ENCODE data around the gene KRABD2. TPM values are rescaled to one million over a fixed set of nuclear protein-coding genes. Genes with fewer than 3 reads are reported as not detected.

Gene KRABD2

GRCh38 chr17:8333281-8333680, 43.2 kb downstream of the KRABD2 start:
- no peak overlapping the region for H4K5ac ChIP-seq (ENCODE audit: low read length)
- H3K79me2 ChIP-seq (ENCODE audit: control insufficient read depth, insufficient read depth, low read length) = no peaks in the 10 kb centered on the region
- H2BK120ac ChIP-seq (ENCODE audit: low read depth, low read length) = no peak overlapping the region
- H3K4ac ChIP-seq (ENCODE audit: low read depth, low read length) = no peak overlapping the region
- no peak for DNase-seq
- peaks cover 6% of the 10 kb centered on the region for H3K4me1 ChIP-seq (ENCODE audit: control insufficient read depth, low read depth, low read length)
- H3K4me3 ChIP-seq (ENCODE audit: low read length) = no peak overlapping the region
- no CpG with 5 or more reads among the region's 4 CpGs for WGBS (ENCODE audit: extremely low coverage, insufficient coverage, low lambda C conversion rate)
- no peak overlapping the region for H2BK15ac ChIP-seq (replicated peaks; ENCODE audit: low read depth)
- no peaks in the 10 kb centered on the region for H3K27me3 ChIP-seq (ENCODE audit: insufficient read depth, low read length, poor library complexity)
- no peak overlapping the region for H3K9ac ChIP-seq (ENCODE audit: low read length)
- H3K18ac ChIP-seq (ENCODE audit: low read length) = no peak overlapping the region
- H3K79me1 ChIP-seq (ENCODE audit: low read length) = no peaks in the 10 kb centered on the region
- no peak overlapping the region for H4K8ac ChIP-seq (ENCODE audit: low read depth, low read length)
- H3K27ac ChIP-seq (ENCODE audit: low read depth, low read length) = no peak overlapping the region
- no peaks in the 10 kb centered on the region for H3K36me3 ChIP-seq (ENCODE audit: control insufficient read depth, insufficient read depth, low read length)
- H3K4me2 ChIP-seq (ENCODE audit: low read length) = no peak overlapping the region
- no peak overlapping the region for H3K23ac ChIP-seq (ENCODE audit: low read length)
- no peak overlapping the region for H2AK5ac ChIP-seq (ENCODE audit: low read length)
- H2BK5ac ChIP-seq (ENCODE audit: low read length) = no peak overlapping the region
- H3K56ac ChIP-seq (ENCODE audit: low read length) = no peak overlapping the region

- no peaks in the 10 kb centered on the region for H3K79me2 ChIP-seq (ENCODE audit: control insufficient read depth, insufficient read depth, low read length)
- no peaks in the 10 kb centered on the region for H3K36me3 ChIP-seq (ENCODE audit: control insufficient read depth, insufficient read depth, low read length)
- H2BK5ac ChIP-seq (ENCODE audit: low read length) = no peak overlapping the region
- H3K23ac ChIP-seq (ENCODE audit: low read length) = no peak overlapping the region
- H3K4ac ChIP-seq (ENCODE audit: low read depth, low read length) = no peak overlapping the region
- H3K4me1 ChIP-seq (ENCODE audit: control insufficient read depth, low read depth, low read length) = peaks cover under 1% of the 10 kb centered on the region
- peak; percentile 65 for DNase-seq
- no peak overlapping the region for H3K4me2 ChIP-seq (ENCODE audit: low read length)
- no CpG with 5 or more reads among the region's 5 CpGs for WGBS (ENCODE audit: extremely low coverage, insufficient coverage, low lambda C conversion rate)
- H3K27ac ChIP-seq (ENCODE audit: low read depth, low read length) = no peak overlapping the region
- no peak overlapping the region for H2AK5ac ChIP-seq (ENCODE audit: low read length)
- H2BK15ac ChIP-seq (replicated peaks; ENCODE audit: low read depth) = no peak overlapping the region
- H4K8ac ChIP-seq (ENCODE audit: low read depth, low read length) = no peak overlapping the region
- no peaks in the 10 kb centered on the region for H3K79me1 ChIP-seq (ENCODE audit: low read length)
- H3K18ac ChIP-seq (ENCODE audit: low read length) = no peak overlapping the region
- H3K4me3 ChIP-seq (ENCODE audit: low read length) = no peak overlapping the region
- peak overlapping the region; percentile 25 for H3K56ac ChIP-seq (ENCODE audit: low read length)
- H4K5ac ChIP-seq (ENCODE audit: low read length) = no peak overlapping the region
- H3K9ac ChIP-seq (ENCODE audit: low read length) = no peak overlapping the region
- no peak overlapping the region for H2BK120ac ChIP-seq (ENCODE audit: low read depth, low read length)
- no peaks in the 10 kb centered on the region for H3K27me3 ChIP-seq (ENCODE audit: insufficient read depth, low read length, poor library complexity)
Measured at GRCh38 chr17:8332688-8333087, 43.8 kb downstream of the KRABD2 start.

GRCh38 chr17:8332128-8332527, 44.4 kb downstream of the KRABD2 start:
- H3K56ac ChIP-seq (ENCODE audit: low read length) = no peak overlapping the region
- H3K18ac ChIP-seq (ENCODE audit: low read length) = no peak overlapping the region
- H4K8ac ChIP-seq (ENCODE audit: low read depth, low read length) = no peak overlapping the region
- H4K5ac ChIP-seq (ENCODE audit: low read length) = no peak overlapping the region
- H3K4ac ChIP-seq (ENCODE audit: low read depth, low read length) = no peak overlapping the region
- no peaks in the 10 kb centered on the region for H3K79me2 ChIP-seq (ENCODE audit: control insufficient read depth, insufficient read depth, low read length)
- H3K27me3 ChIP-seq (ENCODE audit: insufficient read depth, low read length, poor library complexity) = no peaks in the 10 kb centered on the region
- no peak overlapping the region for H3K23ac ChIP-seq (ENCODE audit: low read length)
- no peak overlapping the region for H3K4me3 ChIP-seq (ENCODE audit: low read length)
- H2AK5ac ChIP-seq (ENCODE audit: low read length) = no peak overlapping the region
- no peak overlapping the region for H2BK5ac ChIP-seq (ENCODE audit: low read length)
- H3K79me1 ChIP-seq (ENCODE audit: low read length) = no peaks in the 10 kb centered on the region
- H3K36me3 ChIP-seq (ENCODE audit: control insufficient read depth, insufficient read depth, low read length) = no peaks in the 10 kb centered on the region
- H2BK15ac ChIP-seq (replicated peaks; ENCODE audit: low read depth) = no peak overlapping the region
- H3K9ac ChIP-seq (ENCODE audit: low read length) = no peak overlapping the region
- DNase-seq = no peak
- no peak overlapping the region for H2BK120ac ChIP-seq (ENCODE audit: low read depth, low read length)
- no CpG with 5 or more reads among the region's 2 CpGs for WGBS (ENCODE audit: extremely low coverage, insufficient coverage, low lambda C conversion rate)
- H3K4me2 ChIP-seq (ENCODE audit: low read length) = no peak overlapping the region
- H3K27ac ChIP-seq (ENCODE audit: low read depth, low read length) = no peak overlapping the region
- no peaks in the 10 kb centered on the region for H3K4me1 ChIP-seq (ENCODE audit: control insufficient read depth, low read depth, low read length)

GRCh38 chr17:8327303-8327649, 49.2 kb downstream of the KRABD2 start:
- peak overlapping the region; percentile 84 for H3K4me2 ChIP-seq (ENCODE audit: low read length)
- no peaks in the 10 kb centered on the region for H3K27me3 ChIP-seq (ENCODE audit: insufficient read depth, low read length, poor library complexity)
- H3K9ac ChIP-seq (ENCODE audit: low read length) = peak overlapping the region; percentile 70
- H3K4me3 ChIP-seq (ENCODE audit: low read length) = peak overlapping the region; percentile 29
- no peak for DNase-seq
- H3K79me1 ChIP-seq (ENCODE audit: low read length) = no peaks in the 10 kb centered on the region
- H2AK5ac ChIP-seq (ENCODE audit: low read length) = no peak overlapping the region
- H3K79me2 ChIP-seq (ENCODE audit: control insufficient read depth, insufficient read depth, low read length) = no peaks in the 10 kb centered on the region
- no peak overlapping the region for H4K5ac ChIP-seq (ENCODE audit: low read length)
- H3K27ac ChIP-seq (ENCODE audit: low read depth, low read length) = no peak overlapping the region
- H3K4ac ChIP-seq (ENCODE audit: low read depth, low read length) = no peak overlapping the region
- H2BK120ac ChIP-seq (ENCODE audit: low read depth, low read length) = no peak overlapping the region
- no peak overlapping the region for H3K23ac ChIP-seq (ENCODE audit: low read length)
- WGBS (ENCODE audit: extremely low coverage, insufficient coverage, low lambda C conversion rate) = no CpG with 5 or more reads among the region's 25 CpGs
- no peak overlapping the region for H2BK15ac ChIP-seq (replicated peaks; ENCODE audit: low read depth)
- no peaks in the 10 kb centered on the region for H3K36me3 ChIP-seq (ENCODE audit: control insufficient read depth, insufficient read depth, low read length)
- peak overlapping the region; percentile 86 for H3K56ac ChIP-seq (ENCODE audit: low read length)
- H3K4me1 ChIP-seq (ENCODE audit: control insufficient read depth, low read depth, low read length) = no peaks in the 10 kb centered on the region
- H4K8ac ChIP-seq (ENCODE audit: low read depth, low read length) = no peak overlapping the region
- peak overlapping the region; percentile 65 for H3K18ac ChIP-seq (ENCODE audit: low read length)
- H2BK5ac ChIP-seq (ENCODE audit: low read length) = no peak overlapping the region

Small RNA genes lying within 50 kb of the gene (small RNA-seq; reads per million reads assigned to genes)
- not detected for gene RF00265 (ENCODE audit: insufficient read depth)

Data from mesendoderm (in vitro differentiated cells).